Measurements from ENCODE around the gene CCR4. TPM values are rescaled to one million over a fixed set of nuclear protein-coding genes. Genes with fewer than 3 reads are reported as not detected.
"Not testable (repeated sequence)": the region's sequence is repeated elsewhere in the genome, so short reads cannot be mapped to it uniquely, and the experiment has no call there.

Gene CCR4
- total and polyA plus RNA-seq, 2 of the 4 experiments (the other 2 are of a cell fraction): not detected

- H3K9ac ChIP-seq (ENCODE audit: low read depth, low read length); H2BK15ac ChIP-seq (ENCODE audit: low read depth, low read length); POLR2A ChIA-PET (ENCODE audit: unreplicated experiment); H3K79me1 ChIP-seq (ENCODE audit: low read depth in 1 of 2, low read length in 2 of 2); H2AK9ac ChIP-seq (replicated peaks; ENCODE audit: low read depth, low read length, poor library complexity); BruUV-seq (replicated peaks); ATAC-seq (ENCODE audit: low read depth); H3K4me1 ChIP-seq (ENCODE audit: control insufficient read depth, insufficient read depth, low read length); DNase-seq; H4K91ac ChIP-seq (ENCODE audit: insufficient read depth, low read depth, low read length); H3K18ac ChIP-seq (ENCODE audit: low read depth, low read length); H2AFZ ChIP-seq (replicated peaks; ENCODE audit: low read length, poor library complexity); H3K4ac ChIP-seq (ENCODE audit: low read depth, low read length); H2BK120ac ChIP-seq (ENCODE audit: low read depth, low read length); H3K4me3 ChIP-seq (ENCODE audit: insufficient read depth, low read depth, low read length); H2AK5ac ChIP-seq (ENCODE audit: low read depth, low read length); H3K9me3 ChIP-seq (ENCODE audit: control insufficient read depth, insufficient read depth, low read length); dilution Hi-C loops (cut with HindIII; ENCODE audit: low sequenced_read_pairs, unreplicated experiment); H3K9me1 ChIP-seq (ENCODE audit: insufficient read depth, low read length); H3K36me3 ChIP-seq (ENCODE audit: control insufficient read depth, insufficient read depth, low read length); H3K4me2 ChIP-seq (ENCODE audit: low read depth, low read length); H3K56ac ChIP-seq (ENCODE audit: extremely low read depth, insufficient read depth, low read length); H4K5ac ChIP-seq (ENCODE audit: low read depth, low read length); H3K23ac ChIP-seq (ENCODE audit: low read depth, low read length); intact Hi-C loops (cut with micrococcal nuclease); H2BK5ac ChIP-seq (ENCODE audit: low read depth, low read length, poor library complexity, severe bottlenecking); CTCF ChIA-PET; H4K20me1 ChIP-seq (ENCODE audit: insufficient read depth, low read length); H3K14ac ChIP-seq (replicated peaks; ENCODE audit: low read depth, low read length); H4K8ac ChIP-seq (ENCODE audit: low read depth in 2 of 2, low read length in 2 of 2); H3K27ac ChIP-seq (ENCODE audit: insufficient read depth, low read length); H2BK20ac ChIP-seq (ENCODE audit: low read depth, low read length): not testable (repeated sequence)
- H3K27me3 ChIP-seq (ENCODE audit: control insufficient read depth, insufficient read depth, low read length): peaks cover 12% of the 10 kb centered on the region
- no CpG with 5 or more reads among the region's 2 CpGs for WGBS, 2 experiments (ENCODE audit: extremely low coverage in 2 of 2, insufficient read length in 1 of 2)
- in situ Hi-C loops (cut with MboI; ENCODE audit: low sequenced_read_pairs): loop anchor here (25.0 kb wide), 2 partner anchors 398 to 823 kb away; partner anchors contain the start of gene PDCD6IP
These were observed 13.3 kb downstream of the CCR4 start for GRCh38 chr3:32964781-32965180.

GRCh38 chr3:32965617-32966213 is 14.3 kb downstream of the CCR4 start:
- ATAC-seq (ENCODE audit: low read depth); dilution Hi-C loops (cut with HindIII; ENCODE audit: low sequenced_read_pairs, unreplicated experiment); H3K4me3 ChIP-seq (ENCODE audit: insufficient read depth, low read depth, low read length); H2BK120ac ChIP-seq (ENCODE audit: low read depth, low read length); H4K20me1 ChIP-seq (ENCODE audit: insufficient read depth, low read length); H3K79me1 ChIP-seq (ENCODE audit: low read depth in 1 of 2, low read length in 2 of 2); H3K9ac ChIP-seq (ENCODE audit: low read depth, low read length); H3K36me3 ChIP-seq (ENCODE audit: control insufficient read depth, insufficient read depth, low read length); H2BK5ac ChIP-seq (ENCODE audit: low read depth, low read length, poor library complexity, severe bottlenecking); intact Hi-C loops (cut with micrococcal nuclease); H3K23ac ChIP-seq (ENCODE audit: low read depth, low read length); H2BK20ac ChIP-seq (ENCODE audit: low read depth, low read length); H3K4me1 ChIP-seq (ENCODE audit: control insufficient read depth, insufficient read depth, low read length); H2AFZ ChIP-seq (replicated peaks; ENCODE audit: low read length, poor library complexity); H4K8ac ChIP-seq (ENCODE audit: low read depth in 2 of 2, low read length in 2 of 2); POLR2A ChIA-PET (ENCODE audit: unreplicated experiment); H3K27me3 ChIP-seq (ENCODE audit: control insufficient read depth, insufficient read depth, low read length); CTCF ChIA-PET; H3K18ac ChIP-seq (ENCODE audit: low read depth, low read length); H3K9me1 ChIP-seq (ENCODE audit: insufficient read depth, low read length); H4K5ac ChIP-seq (ENCODE audit: low read depth, low read length); H2AK9ac ChIP-seq (replicated peaks; ENCODE audit: low read depth, low read length, poor library complexity); H3K56ac ChIP-seq (ENCODE audit: extremely low read depth, insufficient read depth, low read length); H2BK15ac ChIP-seq (ENCODE audit: low read depth, low read length); H3K14ac ChIP-seq (replicated peaks; ENCODE audit: low read depth, low read length); H2AK5ac ChIP-seq (ENCODE audit: low read depth, low read length); DNase-seq; H3K9me3 ChIP-seq (ENCODE audit: control insufficient read depth, insufficient read depth, low read length); BruUV-seq (replicated peaks); H3K4me2 ChIP-seq (ENCODE audit: low read depth, low read length); H3K27ac ChIP-seq (ENCODE audit: insufficient read depth, low read length); H4K91ac ChIP-seq (ENCODE audit: insufficient read depth, low read depth, low read length); H3K4ac ChIP-seq (ENCODE audit: low read depth, low read length): not testable (repeated sequence)
- WGBS, 2 experiments (ENCODE audit: extremely low coverage in 2 of 2, insufficient read length in 1 of 2): 0% methylated on average over 1 of the region's 2 CpGs; no CpG with 5 or more reads in 1 of the 2 experiments
- in situ Hi-C loops (cut with MboI; ENCODE audit: low sequenced_read_pairs): loop anchor here (25.0 kb wide), 2 partner anchors 397 to 822 kb away; partner anchors contain the start of gene PDCD6IP
